AG04449 (cell line): ENCODE measurements around the gene TMEM161A.

ENCODE experiments used
- CTCF ChIA-PET: fragments of 350-600 bp; formaldehyde crosslinking; extraction: SDS; loops from one replicate; lab custom pipeline; 2021; ENCODE audit warnings: antibody characterized with exemption; lab: Yijun Ruan, JAX
- POLR2A ChIA-PET: fragments of 400-600, 350-600 bp; formaldehyde crosslinking; extraction: SDS; loops from one replicate; lab custom pipeline; 2020; ENCODE audit warnings: antibody characterized with exemption, inconsistent platforms; lab: Yijun Ruan, JAX
- DNase-seq: peaks from one replicate; pipeline ENCODE4 v3.0.0-alpha.2; 2010; ENCODE audit warnings: low read depth, low spot score
- H3K4me3 ChIP-seq: 2 replicates; pipeline ENCODE4 v1.5.1; 2011; ENCODE audit warnings: low read depth, mild to moderate bottlenecking, control low read depth, low read length
- CTCF ChIP-seq: IDR thresholded peaks from one replicate; pipeline ENCODE4 v1.5.1; 2011; ENCODE audit warnings: mild to moderate bottlenecking, moderate library complexity, low read length, control low read depth, inconsistent platforms; ENCODE audit not compliant: insufficient read depth; ENCODE audit errors: missing control alignments

Gene TMEM161A

GRCh38 chr19:19169236-19170052, 31.2 kb upstream of the TMEM161A start:
- POLR2A ChIA-PET, result interaction anchor here (0.6 kb wide), 1 partner anchor 14 kb away, joined by 5 read pairs; no protein-coding TSS in a partner anchor
- no peak for TF ChIP-seq CTCF
- no peak for DNase-seq
- H3K4me3 ChIP-seq, result no peak overlapping the region; the same call in 1 of the 2 replicates
- CTCF ChIA-PET, result interaction anchor here (1.0 to 4.1 kb wide), 4 partner anchors 11 to 23 kb away, joined by 3 to 24 read pairs (median 4); no protein-coding TSS in a partner anchor

- DNase-seq, result no peak
- POLR2A ChIA-PET, result no interaction called here
- TF ChIP-seq CTCF, result no peak
- H3K4me3 ChIP-seq, result no peak overlapping the region
- CTCF ChIA-PET, result interaction anchor here (1.3 to 4.1 kb wide), 3 partner anchors 7 to 21 kb away, joined by 6 to 24 read pairs (median 8); no protein-coding TSS in a partner anchor
Measured at GRCh38 chr19:19167612-19168011, 29.3 kb upstream of the TMEM161A start.

- ChIA-PET CTCF (interaction anchor here (12.2 kb wide), 1 partner anchor 21 kb away, joined by 182 read pairs; no protein-coding TSS in a partner anchor), POLR2A (no interaction called here)
- DNase-seq, result no peak
- no peak for TF ChIP-seq CTCF
- H3K4me3 ChIP-seq, result no peak overlapping the region
Measured at GRCh38 chr19:19165396-19165795, 27.1 kb upstream of the TMEM161A start.

- H3K4me3 ChIP-seq, result no peak overlapping the region
- no peak for DNase-seq
- CTCF ChIA-PET, result interaction anchor here (11.5 to 12.2 kb wide), 2 partner anchors 13 to 18 kb away, joined by 105 to 182 read pairs; no protein-coding TSS in a partner anchor
- POLR2A ChIA-PET, result no interaction called here
- TF ChIP-seq CTCF, result no peak
Measured at GRCh38 chr19:19162495-19162894, 24.2 kb upstream of the TMEM161A start.

GRCh38 chr19:19160461-19161035, 22.3 kb upstream of the TMEM161A start:
- H3K4me3 ChIP-seq, result no peak overlapping the region
- DNase-seq, result no peak
- POLR2A ChIA-PET, result no interaction called here
- CTCF ChIA-PET, result interaction anchor here (0.8 to 12.2 kb wide), 3 partner anchors 11 to 16 kb away, joined by 4 to 182 read pairs (median 105); no protein-coding TSS in a partner anchor
- no peak for TF ChIP-seq CTCF

- POLR2A ChIA-PET, result no interaction called here
- no peak for TF ChIP-seq CTCF
- DNase-seq, result no peak
- CTCF ChIA-PET, result interaction anchor here (11.5 to 12.2 kb wide), 2 partner anchors 15 to 16 kb away, joined by 105 to 182 read pairs; no protein-coding TSS in a partner anchor
- H3K4me3 ChIP-seq, result no peak overlapping the region
Measured at GRCh38 chr19:19159534-19159933, 21.3 kb upstream of the TMEM161A start.
